HG03432 (cell line): Measurements from ENCODE around the gene MACROH2A1.

ENCODE experiments used
- ATAC-seq: cut with Tn5 transposase; IDR thresholded peaks from one replicate; pipeline ENCODE4 v1.9.1; 2021; ENCODE audit warnings: mild to moderate bottlenecking, moderate library complexity; ENCODE audit not compliant: unreplicated experiment

Gene MACROH2A1

GRCh38 chr5:135296900-135297816, 101.9 kb downstream of the MACROH2A1 start:
- no peak for ATAC-seq

GRCh38 chr5:135295852-135296251, 103.2 kb downstream of the MACROH2A1 start:
- ATAC-seq, result no peak

GRCh38 chr5:135294793-135295192, 104.2 kb downstream of the MACROH2A1 start:
- no peak for ATAC-seq

- no peak for ATAC-seq
These were observed 109.4 kb downstream of the MACROH2A1 start for GRCh38 chr5:135289651-135290050.

GRCh38 chr5:135287551-135287950, 111.5 kb downstream of the MACROH2A1 start:
- ATAC-seq, result no peak
